HG03196 (cell line): ENCODE measurements around the gene GH1.
"Not testable (repeated sequence)": the region's sequence is repeated elsewhere in the genome, so short reads cannot be mapped to it uniquely, and the experiment has no call there.

Source experiments
- ATAC-seq: cut with Tn5 transposase; IDR thresholded peaks from one replicate; pipeline ENCODE4 v1.9.1; 2021; ENCODE audit not compliant: unreplicated experiment

The GH1 gene

GRCh38 chr17:63901971-63902370 is 16.7 kb downstream of the GH1 start:
- not testable (repeated sequence) for ATAC-seq

DNA sequence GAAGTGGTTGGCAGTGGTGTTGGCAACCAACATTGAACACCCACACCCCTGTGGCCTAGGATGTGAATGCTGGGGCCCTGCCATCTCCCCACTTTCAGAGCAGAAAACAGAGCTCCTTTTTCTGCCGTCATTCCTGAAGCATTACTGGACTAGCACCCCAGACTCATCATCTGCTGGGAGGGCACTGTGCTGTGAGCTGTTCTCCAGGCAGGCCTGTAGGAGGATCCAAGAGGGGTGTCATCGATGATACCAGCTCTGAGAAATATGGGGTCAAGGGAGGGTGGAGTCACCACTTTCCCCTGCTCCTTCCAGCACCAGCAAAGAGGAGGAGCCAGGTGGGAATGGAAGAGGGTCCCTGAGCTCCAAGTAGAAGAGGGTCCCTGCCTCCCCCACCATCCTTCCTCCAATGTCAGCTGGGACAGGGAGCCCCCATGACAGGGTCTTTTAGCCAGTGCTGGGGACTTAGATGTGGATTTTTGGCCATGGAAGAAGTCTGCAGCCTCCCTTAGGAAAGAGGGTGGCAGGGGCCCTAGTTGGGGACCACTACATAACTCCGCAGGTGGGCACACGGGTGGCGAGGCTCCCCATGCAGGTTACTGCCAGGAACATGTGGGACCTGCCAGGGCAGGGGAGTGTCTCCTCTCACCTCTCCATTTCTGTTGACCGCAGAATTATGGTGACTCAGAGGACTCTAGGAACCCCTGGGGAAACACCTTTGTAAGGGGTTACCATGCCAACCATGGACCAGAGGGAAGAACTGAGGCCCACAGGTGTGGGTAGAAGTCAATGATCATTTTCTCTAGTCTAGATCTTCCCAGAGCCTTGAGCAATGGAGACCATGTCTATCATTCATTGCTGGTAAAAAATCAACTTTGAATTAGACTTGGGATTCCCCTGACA is 19.5 kb downstream of the GH1 start:
- not testable (repeated sequence) for ATAC-seq

DNA sequence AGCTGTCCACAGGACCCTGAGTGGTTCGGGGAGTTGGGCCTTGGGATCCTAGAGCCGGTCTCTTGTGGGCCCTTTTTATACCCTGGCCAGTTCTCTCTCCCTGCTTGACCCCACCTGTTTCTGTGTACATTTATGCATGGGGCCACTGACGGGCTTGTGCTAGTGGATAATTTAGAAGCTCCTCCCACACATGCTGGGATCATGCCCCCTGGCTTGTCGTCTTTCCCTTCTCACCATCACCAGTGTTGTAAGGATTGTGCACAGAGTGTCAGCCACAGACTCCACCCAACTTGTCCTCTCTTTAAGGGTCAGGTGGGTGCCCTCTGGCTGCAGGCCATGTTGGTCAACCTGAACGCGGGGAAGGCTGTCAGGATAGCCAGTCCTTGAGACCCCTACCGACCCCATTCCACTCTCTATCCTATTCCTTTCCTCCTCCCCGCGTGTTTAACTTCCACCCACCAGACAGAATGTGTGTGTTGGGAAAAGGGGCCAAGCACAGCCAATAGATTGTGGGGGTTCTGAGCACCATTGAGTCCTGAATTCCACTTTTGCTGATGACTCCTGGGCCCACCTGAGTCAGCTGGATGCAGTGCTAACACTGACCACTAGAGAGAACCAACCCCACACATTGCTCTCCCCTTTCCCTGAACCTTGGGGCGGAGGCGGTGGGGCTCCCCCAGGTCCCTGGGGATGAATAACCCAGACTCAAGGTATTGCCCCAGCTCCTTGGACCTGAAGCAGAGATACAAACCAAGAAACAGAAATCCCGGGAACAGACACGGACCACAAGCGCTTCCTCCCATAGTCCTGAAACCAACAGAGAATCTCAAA is 21.9 kb downstream of the GH1 start, which contains the start of gene CSH1:
Gene CSH1, minus strand, starts transcription at position 51 of the 831 bp plus-strand sequence. CDS start 63 bp downstream, outside the sequence.
- not testable (repeated sequence) for ATAC-seq

DNA sequence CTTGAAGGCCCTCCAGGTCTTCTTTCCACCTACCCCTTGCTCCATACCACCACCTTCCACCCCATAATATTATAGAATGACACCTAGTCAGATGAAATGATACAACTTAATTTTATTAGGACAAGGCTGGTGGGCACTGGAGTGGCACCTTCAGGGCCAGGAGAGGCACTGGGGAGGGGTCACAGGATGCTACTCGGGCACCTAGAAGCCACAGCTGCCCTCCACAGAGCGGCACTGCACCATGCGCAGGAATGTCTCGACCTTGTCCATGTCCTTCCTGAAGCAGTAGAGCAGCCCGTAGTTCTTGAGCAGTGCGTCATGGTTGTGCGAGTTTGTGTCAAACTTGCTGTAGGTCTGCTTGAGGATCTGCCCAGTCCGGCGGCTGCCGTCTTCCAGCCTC is 23.8 kb downstream of the GH1 start:
- ATAC-seq, result not testable (repeated sequence)

GRCh38 chr17:63894021-63894420 is 24.6 kb downstream of the GH1 start:
- ATAC-seq, result not testable (repeated sequence)

- not testable (repeated sequence) for ATAC-seq
Measured at GRCh38 chr17:63892316-63893037, 26.2 kb downstream of the GH1 start.

- ATAC-seq, result not testable (repeated sequence)
Measured at GRCh38 chr17:63889026-63889848, 29.4 kb downstream of the GH1 start.

DNA sequence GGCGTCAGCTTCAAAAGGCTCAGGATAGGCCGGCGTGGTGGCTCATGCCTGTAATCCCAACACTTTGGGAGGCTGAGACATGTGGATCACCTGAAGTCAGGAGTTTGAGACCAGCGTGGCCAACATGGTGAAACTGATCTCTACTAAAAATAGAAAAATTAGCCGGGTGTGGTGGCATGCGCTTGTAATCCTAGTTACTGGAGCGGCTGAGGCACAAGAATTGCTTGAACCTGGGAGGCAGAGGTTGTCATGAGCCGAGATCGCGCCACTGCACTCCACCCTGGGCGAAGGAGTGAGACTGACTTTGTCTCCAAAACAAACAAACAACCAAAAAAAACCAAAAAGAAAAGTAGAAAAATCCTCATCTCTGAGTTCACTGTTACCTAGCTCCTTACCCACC is 33.5 kb downstream of the GH1 start:
- ATAC-seq, result not testable (repeated sequence)

- not testable (repeated sequence) for ATAC-seq
Measured at GRCh38 chr17:63882626-63883126, 36.0 kb downstream of the GH1 start.

DNA sequence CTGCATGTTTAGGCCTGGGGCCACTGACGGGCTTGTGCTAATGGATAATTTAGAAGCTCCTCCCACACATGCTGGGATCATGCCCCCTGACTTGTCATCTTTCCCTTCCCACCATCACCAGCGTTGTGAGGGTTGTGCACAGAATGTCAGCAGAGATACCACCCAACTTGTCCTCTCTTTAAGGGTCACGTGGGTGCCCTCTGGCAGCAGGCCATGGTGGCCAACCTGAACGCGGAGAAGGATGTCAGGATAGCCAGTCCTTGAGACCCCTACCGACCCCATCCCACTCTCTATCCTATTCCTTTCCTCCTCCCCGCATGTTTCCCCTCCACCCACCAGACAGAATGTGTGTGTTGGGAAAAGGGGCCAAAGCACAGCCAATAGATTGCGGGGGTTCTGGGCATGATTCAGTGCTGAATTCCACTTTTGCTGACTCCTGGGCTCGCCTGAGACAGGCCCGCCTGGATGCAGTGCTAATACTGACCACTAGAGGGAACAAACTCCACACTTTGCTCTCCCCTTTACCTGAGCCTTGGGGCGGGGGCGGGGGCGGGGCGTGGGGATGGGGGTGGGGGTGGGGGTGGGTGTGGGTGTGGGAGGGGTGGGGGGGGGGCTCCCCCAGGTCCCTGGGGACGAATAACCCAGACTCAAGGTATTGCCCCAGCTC is 36.6 kb downstream of the GH1 start, which contains the start of gene GH2:
Gene GH2, minus strand, starts transcription at position 10 of the 667 bp plus-strand sequence. CDS start 143 bp downstream, outside the sequence.
- no peak for ATAC-seq

DNA sequence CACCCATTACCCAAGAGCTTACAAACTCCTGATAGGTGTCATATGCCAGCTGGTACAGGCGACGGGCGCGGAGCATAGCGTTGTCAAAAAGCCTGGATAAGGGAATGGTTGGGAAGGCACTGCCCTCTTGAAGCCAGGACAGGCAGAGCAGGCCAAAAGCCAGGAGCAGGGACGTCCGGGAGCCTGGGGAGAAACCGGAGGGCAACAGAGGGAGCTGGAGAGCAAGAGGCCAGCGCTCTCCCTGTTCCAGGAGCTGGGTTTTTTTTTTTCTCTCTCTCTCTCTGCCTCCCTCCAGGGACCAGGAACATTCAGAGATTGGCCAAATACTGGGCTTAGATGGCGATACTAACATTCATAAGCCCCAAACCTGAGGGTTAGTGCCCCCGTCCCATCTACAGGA is 37.3 kb downstream of the GH1 start:
- ATAC-seq, result not testable (repeated sequence)

DNA sequence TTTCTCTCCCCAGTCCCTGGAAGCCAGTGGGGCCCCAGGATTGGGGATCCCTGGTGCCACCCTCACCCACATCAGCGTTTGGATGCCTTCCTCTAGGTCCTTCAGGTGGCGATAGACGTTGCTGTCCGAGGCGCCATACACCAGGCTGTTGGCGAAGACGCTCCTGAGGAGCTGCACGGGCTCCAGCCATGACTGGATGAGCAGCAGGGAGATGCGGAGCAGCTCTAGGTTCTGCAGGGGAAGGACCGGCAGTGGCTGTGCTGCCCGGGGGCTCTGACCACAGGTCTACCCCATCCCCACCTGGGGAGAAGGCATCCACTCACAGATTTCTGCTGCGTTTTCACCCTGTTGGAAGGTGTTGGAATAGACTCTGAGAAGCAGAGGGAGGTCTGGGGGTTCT is 37.9 kb downstream of the GH1 start:
- ATAC-seq, result no peak

DNA sequence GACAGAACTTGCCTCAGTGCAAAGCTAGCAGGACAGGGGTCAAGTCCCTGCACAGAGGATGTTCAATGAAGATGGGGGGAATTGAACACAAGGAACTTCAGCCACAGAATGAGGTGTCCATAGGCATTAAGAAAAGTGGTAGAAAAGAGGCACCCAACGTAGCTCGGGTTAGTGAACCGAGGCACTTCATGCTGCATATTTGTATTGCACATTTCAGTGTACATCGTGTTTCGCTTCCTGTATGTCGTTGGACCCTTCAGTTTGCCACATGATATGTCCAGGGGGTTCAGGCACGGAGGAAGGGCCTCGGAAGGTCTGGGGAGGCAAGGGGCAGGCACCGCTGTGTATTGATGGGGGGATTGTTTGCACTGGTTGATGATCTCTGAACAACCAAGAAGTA is 40.2 kb downstream of the GH1 start:
- ATAC-seq, result not testable (repeated sequence)

DNA sequence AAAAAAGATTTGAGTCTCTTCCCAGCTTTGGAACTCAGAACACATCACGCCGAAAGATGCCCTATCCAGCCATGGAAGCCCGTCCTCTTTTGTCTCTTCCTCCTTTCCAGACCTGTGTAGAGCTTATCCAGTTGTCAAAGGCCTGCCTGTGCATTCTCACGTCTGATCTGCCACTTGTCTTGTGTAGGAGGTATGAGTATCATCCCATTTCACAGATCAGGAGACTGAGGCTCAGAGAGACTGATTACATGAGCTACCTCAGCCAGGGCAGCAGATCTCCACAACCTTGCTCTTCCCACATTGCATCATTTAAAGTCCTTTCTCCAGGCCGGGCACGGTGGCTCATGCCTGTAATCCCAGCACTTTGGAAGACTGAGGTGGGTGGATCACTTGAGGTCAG is 43.9 kb downstream of the GH1 start:
- not testable (repeated sequence) for ATAC-seq

- not testable (repeated sequence) for ATAC-seq
Measured at GRCh38 chr17:63874061-63874626, 44.5 kb downstream of the GH1 start.

GRCh38 chr17:63873577-63873976 is 45.1 kb downstream of the GH1 start, which contains the start of gene CSH2:
Gene CSH2, minus strand, starts transcription at chr17:63873677. Its CDS starts 63 bp downstream, at chr17:63873614.
- ATAC-seq, result not testable (repeated sequence)

DNA sequence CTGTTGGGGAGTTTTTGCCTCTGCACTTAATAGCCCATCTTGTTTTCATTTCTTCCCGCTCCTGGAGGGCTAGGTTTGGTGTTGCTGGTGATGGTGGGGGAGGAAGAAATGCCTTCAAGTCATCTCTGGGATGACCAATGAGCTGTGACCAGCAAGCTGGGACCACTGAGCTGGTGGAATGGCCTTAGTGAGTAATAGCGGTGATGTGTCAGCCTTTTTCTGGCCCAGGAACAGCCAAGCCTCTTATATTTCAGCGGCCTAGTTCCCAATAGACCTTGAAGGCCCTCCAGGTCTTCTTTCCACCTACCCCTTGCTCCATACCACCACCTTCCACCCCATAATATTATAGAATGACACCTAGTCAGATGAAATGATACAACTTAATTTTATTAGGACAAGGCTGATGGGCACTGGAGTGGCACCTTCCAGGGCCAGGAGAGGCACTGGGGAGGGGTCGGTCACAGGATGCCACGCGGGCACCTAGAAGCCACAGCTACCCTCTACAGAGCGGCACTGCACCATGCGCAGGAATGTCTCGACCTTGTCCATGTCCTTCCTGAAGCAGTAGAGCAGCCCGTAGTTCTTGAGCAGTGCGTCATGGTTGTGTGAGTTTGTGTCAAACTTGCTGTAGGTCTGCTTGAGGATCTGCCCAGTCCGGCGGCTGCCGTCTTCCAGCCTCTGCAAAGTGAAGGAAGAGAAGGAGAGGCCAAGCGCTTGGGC is 46.8 kb downstream of the GH1 start:
- ATAC-seq, result not testable (repeated sequence)

DNA sequence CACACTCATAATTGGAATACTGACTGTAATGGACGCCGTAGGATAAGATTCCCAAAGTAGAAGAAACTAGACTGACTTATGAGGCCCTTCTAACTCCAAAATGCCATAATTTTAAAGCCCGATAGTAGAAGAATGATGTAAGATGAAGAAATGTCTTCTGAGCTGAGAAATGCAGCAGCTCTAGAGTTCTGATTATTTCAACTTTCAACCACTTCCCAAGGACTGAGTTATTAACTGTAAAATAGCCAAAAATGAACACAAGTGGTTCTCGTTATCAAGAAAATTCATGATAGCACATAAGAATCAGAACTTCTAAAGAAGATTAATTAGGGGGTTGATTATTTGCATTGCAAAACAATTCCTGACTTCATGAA is 48.4 kb downstream of the GH1 start:
- ATAC-seq, result not testable (repeated sequence)
